H1 (cell line): ENCODE results near the gene CEP78. TPM values are rescaled to one million over a fixed set of nuclear protein-coding genes. Genes with fewer than 3 reads are reported as not detected.

Source experiments
- CTCF ChIA-PET: fragments of 300-600 bp; sonication (Branson Sonifier 250); formaldehyde crosslinking; loops from one replicate; lab custom pipeline; 2021; ENCODE audit not compliant: partially characterized antibody; lab: Charles Lee
- POLR2A ChIA-PET: fragments of 300-600 bp; sonication (Branson Sonifier 250); formaldehyde crosslinking; loops from one replicate; lab custom pipeline; 2021; ENCODE audit warnings: inconsistent platforms; ENCODE audit not compliant: partially characterized antibody; lab: Charles Lee
- DNase-seq, 2 experiments: peaks; one replicate each; pipeline versions ENCODE4 v3.0.0 to v3.0.0-alpha.2; 2010 to 2022; ENCODE audit warnings: low spot score in 2 of 2, low read depth in 1 of 2, mixed read lengths in 1 of 2
- FAIRE-seq: peaks from 2 replicates; lab custom pipeline; 2011; peaks lifted over from hg19 to GRCh38; lab: Jason Lieb, UNC
- H2AFZ ChIP-seq: 2 replicates; pipeline ENCODE4 v1.8.1; 2012; ENCODE audit warnings: low read length, inconsistent platforms
- H2AK5ac ChIP-seq: 2 replicates; pipeline ENCODE4 v1.6.1; 2013; ENCODE audit warnings: low read depth, low read length
- H2BK120ac ChIP-seq: replicated peaks from 2 replicates; pipeline ENCODE3; 2013; ENCODE audit warnings: low read depth, low read length, inconsistent platforms
- H2BK12ac ChIP-seq: 2 replicates; pipeline ENCODE4 v1.6.1; 2013; ENCODE audit warnings: low read depth, low read length
- H2BK15ac ChIP-seq: 2 replicates; pipeline ENCODE4 v1.6.1; 2013; ENCODE audit warnings: low read length
- H2BK20ac ChIP-seq: 2 replicates; pipeline ENCODE4 v1.6.1; 2013; ENCODE audit warnings: low read length
- H2BK5ac ChIP-seq: 2 replicates; pipeline ENCODE4 v1.6.1; 2013; ENCODE audit warnings: low read depth, low read length
- H3K14ac ChIP-seq: 2 replicates; pipeline ENCODE4 v1.6.1; 2013; ENCODE audit warnings: inconsistent platforms; ENCODE audit not compliant: insufficient read length
- H3K18ac ChIP-seq: 2 replicates; pipeline ENCODE4 v1.6.1; 2013; ENCODE audit warnings: low read length; ENCODE audit errors: extremely low read depth
- H3K23ac ChIP-seq: 2 replicates; pipeline ENCODE4 v1.6.1; 2013; ENCODE audit warnings: inconsistent platforms; ENCODE audit not compliant: insufficient read length
- H3K23me2 ChIP-seq: 2 replicates; pipeline ENCODE4 v1.6.1; 2013; ENCODE audit warnings: low read depth, low read length
- H3K27ac ChIP-seq: 2 replicates; pipeline ENCODE4 v1.6.1; 2011; ENCODE audit warnings: low read depth, low read length, inconsistent platforms
- H3K27me3 ChIP-seq, 4 experiments: replicated peaks in 1 of 4; 1 replicate in 1 of 4; 2 replicates in 3 of 4; pipeline versions ENCODE4 v1.6.1 to v1.8.1; 2011 to 2013; ENCODE audit warnings: low read length in 3 of 4, mild to moderate bottlenecking in 3 of 4, inconsistent platforms in 2 of 4, mixed read lengths in 2 of 4, moderate library complexity in 1 of 4; ENCODE audit not compliant: control insufficient read depth in 3 of 4, insufficient read depth in 3 of 4; ENCODE audit errors: extremely low read depth in 1 of 4
- H3K36me3 ChIP-seq, 4 experiments: 2 replicates each; pipeline versions ENCODE4 v1.6.1 to v1.8.1; 2011 to 2013; ENCODE audit warnings: mild to moderate bottlenecking in 4 of 4, low read length in 3 of 4, moderate library complexity in 2 of 4, control low read depth in 1 of 4, inconsistent platforms in 1 of 4; ENCODE audit not compliant: insufficient read depth in 4 of 4, control insufficient read depth in 2 of 4
- H3K4ac ChIP-seq: replicated peaks from 2 replicates; pipeline ENCODE3; 2013; ENCODE audit warnings: low read length, low read depth, mixed read lengths, inconsistent platforms; ENCODE audit not compliant: insufficient read length
- H3K4me1 ChIP-seq, 4 experiments: replicated peaks in 1 of 4; 1 replicate in 1 of 4; 2 replicates in 3 of 4; pipeline versions ENCODE4 v1.6.1 to v1.8.1; 2011 to 2013; ENCODE audit warnings: low read length in 3 of 4, inconsistent platforms in 2 of 4, mixed read lengths in 1 of 4; ENCODE audit not compliant: insufficient read depth in 4 of 4, control insufficient read depth in 3 of 4
- H3K4me2 ChIP-seq, 2 experiments: 2 replicates each; pipeline versions ENCODE4 v1.6.1 to v1.8.1; 2011 to 2013; ENCODE audit warnings: low read depth in 2 of 2, low read length in 2 of 2, control low read depth in 1 of 2, inconsistent platforms in 1 of 2, mild to moderate bottlenecking in 1 of 2; ENCODE audit not compliant: insufficient read depth in 1 of 2
- H3K4me3 ChIP-seq, 4 experiments: fragments of 200-600, 300-600 bp in 1 of 4; sonication (generic), shearing (Covaris generic), sonication (Bioruptor Twin) in 1 of 4; 2 replicates each; pipeline versions ENCODE4 v1.5.1 to v1.8.1; 2011 to 2016; ENCODE audit warnings: low read length in 4 of 4, low read depth in 3 of 4, control low read depth in 2 of 4, inconsistent platforms in 2 of 4, mild to moderate bottlenecking in 2 of 4, mixed read lengths in 1 of 4, moderate library complexity in 1 of 4; ENCODE audit not compliant: insufficient read depth in 2 of 4; ENCODE audit errors: extremely low read depth in 1 of 4
- H3K56ac ChIP-seq: replicated peaks from 2 replicates; pipeline ENCODE3; 2013; ENCODE audit warnings: low read depth, mild to moderate bottlenecking, mixed read lengths, low read length, inconsistent platforms; ENCODE audit not compliant: insufficient read length
- H3K79me1 ChIP-seq: 2 replicates; pipeline ENCODE4 v1.6.1; 2013; ENCODE audit warnings: low read depth, low read length, control low read depth
- H3K79me2 ChIP-seq, 2 experiments: 2 replicates each; pipeline versions ENCODE4 v1.6.1 to v1.8.1; 2012 to 2013; ENCODE audit warnings: low read length in 2 of 2, mild to moderate bottlenecking in 2 of 2, inconsistent platforms in 1 of 2; ENCODE audit not compliant: insufficient read depth in 2 of 2, control insufficient read depth in 1 of 2
- H3K9ac ChIP-seq, 4 experiments: replicated peaks in 1 of 4; 1 replicate in 1 of 4; 2 replicates in 3 of 4; pipeline versions ENCODE4 v1.6.1 to v1.8.1; 2011 to 2013; ENCODE audit warnings: low read depth in 3 of 4, low read length in 3 of 4, control low read depth in 2 of 4, mild to moderate bottlenecking in 2 of 4, moderate library complexity in 2 of 4, inconsistent platforms in 1 of 4; ENCODE audit errors: extremely low read depth in 1 of 4
- H3K9me3 ChIP-seq, 2 experiments: 2 replicates each; pipeline versions ENCODE4 v1.6.1 to v1.8.1; 2012 to 2013; ENCODE audit warnings: mild to moderate bottlenecking in 2 of 2, moderate library complexity in 2 of 2, control low read depth in 1 of 2, inconsistent platforms in 1 of 2, low read depth in 1 of 2, low read length in 1 of 2, mixed read lengths in 1 of 2; ENCODE audit not compliant: insufficient read depth in 2 of 2
- H4K20me1 ChIP-seq, 2 experiments: replicated peaks in 1 of 2; 2 replicates each; pipeline versions ENCODE3 to v1.8.1; 2011 to 2013; ENCODE audit warnings: inconsistent platforms in 2 of 2, low read length in 2 of 2, mild to moderate bottlenecking in 1 of 2; ENCODE audit not compliant: insufficient read depth in 2 of 2, control insufficient read depth in 1 of 2
- H4K5ac ChIP-seq: 2 replicates; pipeline ENCODE4 v1.6.1; 2013; ENCODE audit warnings: low read length, low read depth, mixed read lengths, inconsistent platforms; ENCODE audit not compliant: insufficient read length
- H4K8ac ChIP-seq: 2 replicates; pipeline ENCODE4 v1.8.0; 2013; ENCODE audit warnings: mild to moderate bottlenecking, moderate library complexity, low read length, inconsistent platforms; ENCODE audit not compliant: insufficient read depth; ENCODE audit errors: extremely low read depth
- H4K91ac ChIP-seq: replicated peaks from 2 replicates; pipeline ENCODE3; 2013; ENCODE audit warnings: low read length, mixed read lengths, inconsistent platforms; ENCODE audit not compliant: insufficient read length
- HDAC6 ChIP-seq: IDR thresholded peaks from one replicate; pipeline ENCODE4 v1.7.1; 2012; ENCODE audit warnings: low read depth, mild to moderate bottlenecking, inconsistent platforms, low read length, moderate library complexity
- WGBS, 2 experiments: shearing (Covaris generic) in 1 of 2; methylation state at CpG; one replicate each; pipeline versions ENCODE4 v1.1.6 to v1.1.7; 2013 to 2015; ENCODE audit warnings: low lambda C conversion rate in 2 of 2, mixed read lengths in 2 of 2, inconsistent platforms in 1 of 2, low coverage in 1 of 2, missing lambda C conversion rate in 1 of 2; ENCODE audit not compliant: insufficient replicate concordance in 2 of 2, insufficient coverage in 1 of 2, insufficient read length in 1 of 2; ENCODE audit errors: extremely low coverage in 1 of 2, missing lambda C conversion rate in 1 of 2; 5-methylcytosine and 5-hydroxymethylcytosine counted together
- polyA plus RNA-seq, 7 experiments: library from polyadenylated mRNA; depleted of rRNA in 3 of 7; stranded (reverse) in 5 of 7; unstranded in 2 of 7; fragments of >200 nt in 5 of 7; fragments of 200-250 nt in 2 of 7; gene quantifications; 1 replicate in 5 of 7; 2 replicates in 1 of 7; 4 replicates in 1 of 7; pipeline versions ENCODE4 v1.2.1 to v1.2.3, GENCODE V29; 2011 to 2013; ENCODE audit warnings: missing spikeins in 2 of 7, mixed read lengths in 2 of 7
- total RNA-seq: library from RNA; stranded (reverse); fragmentation: NEBNext Ultra II Directional; extraction: Animal tissue kit (Norgen Biotek cat#: 25700); gene quantifications from 2 replicates; pipeline ENCODE4 v1.2.1, GENCODE V29; 2021

CEP78 gene
- total and polyA plus RNA-seq, 2 of the 8 experiments (the other 6 are each of a cell fraction or from before 2014, with no cell fraction given): 10.3 to 40.9 TPM

GRCh38 chr9:78242041-78242440 is 6.2 kb downstream of the CEP78 start:
- no peak overlapping the region for H3K4ac ChIP-seq
- H4K8ac ChIP-seq: no peak overlapping the region
- H3K23ac ChIP-seq: no peak overlapping the region
- no peak overlapping the region for H2AK5ac ChIP-seq
- no peaks in the 10 kb centered on the region for H3K27me3 ChIP-seq
- CTCF ChIA-PET: no interaction called here
- no peak overlapping the region for H3K18ac ChIP-seq
- H3K4me3 ChIP-seq: no peak overlapping the region
- no peaks in the 10 kb centered on the region for H3K9me3 ChIP-seq
- H4K5ac ChIP-seq: no peak overlapping the region
- H3K56ac ChIP-seq: no peak overlapping the region
- no peak overlapping the region for H2BK5ac ChIP-seq
- POLR2A ChIA-PET: no interaction called here
- 85% methylated on average over 4 of the region's 4 CpGs; no CpG with 5 or more reads in 1 of the 2 experiments for WGBS, 2 experiments
- no peak for FAIRE-seq
- H3K9ac ChIP-seq: no peak overlapping the region
- H3K4me1 ChIP-seq: no peaks in the 10 kb centered on the region
- peaks cover 4 to 43% (median 14%) of the 10 kb centered on the region in 4 experiments for H3K36me3 ChIP-seq
- no peak for DNase-seq
- no peak overlapping the region for H3K4me2 ChIP-seq
- H3K79me2 ChIP-seq: peaks cover 2 to 17% of the 10 kb centered on the region in 2 experiments; a peak in 3 of 4 replicates
- H4K91ac ChIP-seq: no peak overlapping the region
- H3K23me2 ChIP-seq: no peaks in the 10 kb centered on the region
- no peak for TF ChIP-seq HDAC6
- peaks cover 0 to 2% of the 10 kb centered on the region in 2 experiments for H4K20me1 ChIP-seq
- no peak overlapping the region for H2AFZ ChIP-seq
- no peak overlapping the region for H2BK20ac ChIP-seq
- no peak overlapping the region for H2BK12ac ChIP-seq
- H2BK120ac ChIP-seq: no peak overlapping the region
- no peak overlapping the region for H3K27ac ChIP-seq
- no peaks in the 10 kb centered on the region for H3K79me1 ChIP-seq
- no peak overlapping the region for H2BK15ac ChIP-seq
- H3K14ac ChIP-seq: no peak overlapping the region
